ENCODE data around the gene TOMM7. TPM values are rescaled to one million over a fixed set of nuclear protein-coding genes. Genes with fewer than 3 reads are reported as not detected.
A peak's percentile ranks its signal among the peaks of the same experiment; 100 is the strongest.

TOMM7 gene
- total RNA-seq, 4 donors from 2014 or later, result 141 to 303 (median 267) TPM

DNA sequence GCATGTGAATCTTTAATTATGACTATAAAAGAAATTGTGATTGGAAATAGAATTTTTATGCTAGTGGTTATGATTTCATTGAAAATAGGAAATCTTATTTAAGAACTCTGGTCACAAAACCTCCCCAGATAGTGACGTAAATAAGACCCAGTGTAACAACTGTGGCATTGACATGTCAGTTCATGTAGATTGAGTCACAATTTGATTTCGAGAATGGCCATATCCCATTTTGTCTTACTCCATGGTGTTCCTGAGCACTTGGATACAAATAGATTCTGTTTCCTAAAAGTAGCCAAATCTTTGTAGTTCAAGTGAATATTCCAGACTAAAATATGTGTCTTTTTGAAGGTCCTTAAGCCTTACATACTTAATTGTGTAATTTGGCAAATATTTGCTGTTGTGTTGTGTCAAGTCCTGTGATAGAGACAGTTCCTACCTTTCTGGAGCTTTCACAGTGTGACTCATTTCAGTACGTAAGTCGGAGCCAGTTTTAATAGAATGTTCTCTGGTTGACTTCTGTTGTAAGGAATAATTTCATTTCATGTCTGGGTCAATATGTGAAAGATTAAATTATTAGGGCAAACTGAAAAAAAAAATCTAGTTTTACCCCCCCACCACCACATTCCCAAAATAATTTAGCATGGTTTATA, 37.1 kb upstream of the TOMM7 start:
- no peak for DNase-seq (ENCODE audit: extremely low spot score)
- intact Hi-C loops (cut with DNase I), result loop anchor here (10.0 kb wide), 1 partner anchor 295 kb away; no protein-coding TSS in a partner anchor
- peaks cover 28 to 77% (median 72%) of the 10 kb centered on the region in 4 donors for H3K4me1 ChIP-seq
- no peaks in the 10 kb centered on the region for H3K27me3 ChIP-seq
- peaks cover 0 to 59% (median 12%) of the 10 kb centered on the region in 4 donors for H3K36me3 ChIP-seq
- TF ChIP-seq POLR2A (IDR thresholded peaks at IDR 0.05; ENCODE audit: low read depth) (no peak), POLR2AphosphoS5 (IDR thresholded peaks at IDR 0.05) (peak in 1 of 2 donors; percentile 32)
- H3K27ac ChIP-seq (replicated peaks in 1 of 4), result peak overlapping the region; percentile 71 to 98 (median 83)
- no peaks in the 10 kb centered on the region for H3K9me3 ChIP-seq
- no peak overlapping the region for H3K4me3 ChIP-seq
- WGBS, result 69% methylated on average over 4 of the region's 4 CpGs

DNA sequence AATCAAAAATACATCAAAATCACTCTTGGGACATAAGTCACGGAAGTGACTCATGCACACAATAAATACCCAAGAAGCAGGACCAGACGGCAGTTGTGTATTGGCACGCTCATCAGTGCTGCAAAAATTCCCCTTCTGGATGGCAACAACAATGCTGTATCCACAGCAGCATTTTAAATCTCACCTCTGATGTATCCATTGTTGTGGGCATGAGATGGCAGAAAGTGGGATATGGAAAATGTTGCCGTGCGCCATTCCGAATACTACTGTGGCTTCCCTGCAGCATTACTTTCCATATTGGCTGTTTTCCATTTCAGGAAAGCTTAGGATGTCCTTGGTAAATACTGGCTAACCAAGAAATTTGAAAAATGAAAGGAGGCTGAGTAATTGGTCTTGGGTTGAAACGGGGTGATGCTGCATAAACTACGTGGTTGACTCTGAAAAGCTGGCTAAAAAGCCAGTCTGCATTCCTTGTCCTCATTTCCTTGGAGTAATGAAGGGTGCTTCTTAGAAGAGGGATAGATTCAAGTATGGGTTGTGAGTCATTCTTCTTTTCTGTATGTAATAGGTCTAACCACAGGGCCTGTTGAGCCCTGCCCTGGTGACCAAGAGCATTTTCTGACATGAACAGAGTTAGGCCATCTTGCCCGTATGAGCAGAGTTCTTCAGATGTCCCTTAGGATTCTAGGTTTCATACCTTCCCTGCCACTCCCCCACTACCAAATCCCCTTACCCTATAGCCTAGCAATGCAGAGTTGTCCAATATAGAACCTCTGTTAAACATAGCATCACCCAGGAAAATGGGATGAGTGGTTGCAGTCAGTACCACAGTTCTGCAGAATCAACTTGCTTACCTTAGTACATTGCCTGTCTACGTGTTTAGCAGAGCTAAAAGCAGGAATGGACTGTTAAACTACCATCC, 36.3 kb upstream of the TOMM7 start:
- intact Hi-C loops (cut with DNase I), result loop anchor here (10.0 kb wide), 1 partner anchor 294 kb away; no protein-coding TSS in a partner anchor
- Histone ChIP-seq H3K9me3 (no peaks in the 10 kb centered on the region), H3K27ac (replicated peaks in 1 of 4) (peak overlapping the region; percentile 71 to 98 (median 83)), H3K27me3 (no peaks in the 10 kb centered on the region), H3K36me3 (peaks cover 0 to 59% (median 12%) of the 10 kb centered on the region in 4 donors), H3K4me1 (peaks cover 27 to 72% (median 66%) of the 10 kb centered on the region in 4 donors), H3K4me3 (no peak overlapping the region)
- no peak for DNase-seq (ENCODE audit: extremely low spot score)
- WGBS, result 52% methylated on average over 10 of the region's 10 CpGs
- no peak for TF ChIP-seq EP300 (IDR thresholded peaks at IDR 0.05)
- TF ChIP-seq, protein P1, sequence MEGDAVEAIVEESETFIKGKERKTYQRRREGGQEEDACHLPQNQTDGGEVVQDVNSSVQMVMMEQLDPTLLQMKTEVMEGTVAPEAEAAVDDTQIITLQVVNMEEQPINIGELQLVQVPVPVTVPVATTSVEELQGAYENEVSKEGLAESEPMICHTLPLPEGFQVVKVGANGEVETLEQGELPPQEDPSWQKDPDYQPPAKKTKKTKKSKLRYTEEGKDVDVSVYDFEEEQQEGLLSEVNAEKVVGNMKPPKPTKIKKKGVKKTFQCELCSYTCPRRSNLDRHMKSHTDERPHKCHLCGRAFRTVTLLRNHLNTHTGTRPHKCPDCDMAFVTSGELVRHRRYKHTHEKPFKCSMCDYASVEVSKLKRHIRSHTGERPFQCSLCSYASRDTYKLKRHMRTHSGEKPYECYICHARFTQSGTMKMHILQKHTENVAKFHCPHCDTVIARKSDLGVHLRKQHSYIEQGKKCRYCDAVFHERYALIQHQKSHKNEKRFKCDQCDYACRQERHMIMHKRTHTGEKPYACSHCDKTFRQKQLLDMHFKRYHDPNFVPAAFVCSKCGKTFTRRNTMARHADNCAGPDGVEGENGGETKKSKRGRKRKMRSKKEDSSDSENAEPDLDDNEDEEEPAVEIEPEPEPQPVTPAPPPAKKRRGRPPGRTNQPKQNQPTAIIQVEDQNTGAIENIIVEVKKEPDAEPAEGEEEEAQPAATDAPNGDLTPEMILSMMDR (IDR thresholded peaks at IDR 0.05), result no peak
- TF ChIP-seq POLR2A (IDR thresholded peaks at IDR 0.05; ENCODE audit: low read depth), result no peak
- TF ChIP-seq POLR2AphosphoS5 (IDR thresholded peaks at IDR 0.05), result peak in 1 of 2 donors; percentile 56

GRCh38 chr7:22858274-22858639, 35.6 kb upstream of the TOMM7 start:
- H3K27ac ChIP-seq (replicated peaks in 1 of 4), result peak overlapping the region; percentile 71 to 98 (median 83)
- intact Hi-C loops (cut with DNase I), result loop anchor here (10.0 kb wide), 1 partner anchor 293 kb away; no protein-coding TSS in a partner anchor

DNA sequence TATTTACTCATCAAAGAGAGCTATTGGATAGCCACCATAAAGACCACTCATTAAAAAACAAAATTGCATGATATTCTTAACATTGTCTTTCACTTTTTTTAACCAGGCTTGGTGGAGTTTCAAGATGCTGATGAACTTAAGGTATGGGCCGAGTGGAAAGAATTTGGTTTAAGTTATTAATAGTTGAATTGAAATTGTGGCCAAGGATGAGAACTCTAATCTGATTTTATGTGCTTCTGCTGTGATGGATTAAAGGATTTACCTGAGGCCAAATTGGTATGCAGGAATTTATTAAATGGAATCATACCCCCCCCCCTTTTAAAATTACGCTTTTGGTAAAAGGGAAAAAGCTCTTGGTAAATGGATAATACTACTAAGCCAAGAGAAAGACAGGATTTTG, 33.8 kb upstream of the TOMM7 start:
- H3K4me3 ChIP-seq, result peak overlapping the region in 2 of 4 donors; percentile 80 to 86
- no peak for TF ChIP-seq POLR2A (IDR thresholded peaks at IDR 0.05; ENCODE audit: low read depth)
- no peak for TF ChIP-seq EP300 (IDR thresholded peaks at IDR 0.05)
- no peak for TF ChIP-seq POLR2AphosphoS5 (IDR thresholded peaks at IDR 0.05)
- TF ChIP-seq, protein P1 (IDR thresholded peaks at IDR 0.05), result no peak
- H3K36me3 ChIP-seq, result peaks cover 0 to 43% (median 10%) of the 10 kb centered on the region in 4 donors
- peak overlapping the region; percentile 89 to 98 (median 98) for H3K27ac ChIP-seq (replicated peaks in 1 of 4)
- no peaks in the 10 kb centered on the region for H3K9me3 ChIP-seq
- H3K4me1 ChIP-seq, result peaks cover 35 to 77% (median 71%) of the 10 kb centered on the region in 4 donors
- intact Hi-C loops (cut with DNase I), result loop anchor here (10.0 kb wide), 1 partner anchor 292 kb away; no protein-coding TSS in a partner anchor
- no peak for DNase-seq (ENCODE audit: extremely low spot score)
- WGBS, result 39% methylated on average over 2 of the region's 2 CpGs
- no peaks in the 10 kb centered on the region for H3K27me3 ChIP-seq

More at GRCh38 chr7:22858274-22858639, 35.6 kb upstream of the TOMM7 start:
- H3K27me3 ChIP-seq, result no peaks in the 10 kb centered on the region
- TF ChIP-seq, protein P1 (IDR thresholded peaks at IDR 0.05), result no peak
- no peak for TF ChIP-seq POLR2AphosphoS5 (IDR thresholded peaks at IDR 0.05)
- no peak for TF ChIP-seq POLR2A (IDR thresholded peaks at IDR 0.05; ENCODE audit: low read depth)
- no peak for TF ChIP-seq EP300 (IDR thresholded peaks at IDR 0.05)
- WGBS, result 56% methylated on average over 1 of the region's 1 CpG
- H3K9me3 ChIP-seq, result no peaks in the 10 kb centered on the region
- H3K36me3 ChIP-seq, result peaks cover 0 to 54% (median 11%) of the 10 kb centered on the region in 4 donors
- H3K4me1 ChIP-seq, result peaks cover 31 to 77% (median 72%) of the 10 kb centered on the region in 4 donors
- DNase-seq (ENCODE audit: extremely low spot score), result no peak
- H3K4me3 ChIP-seq, result no peak overlapping the region
